ENCODE measurements around the gene OLFML2A.

DNA sequence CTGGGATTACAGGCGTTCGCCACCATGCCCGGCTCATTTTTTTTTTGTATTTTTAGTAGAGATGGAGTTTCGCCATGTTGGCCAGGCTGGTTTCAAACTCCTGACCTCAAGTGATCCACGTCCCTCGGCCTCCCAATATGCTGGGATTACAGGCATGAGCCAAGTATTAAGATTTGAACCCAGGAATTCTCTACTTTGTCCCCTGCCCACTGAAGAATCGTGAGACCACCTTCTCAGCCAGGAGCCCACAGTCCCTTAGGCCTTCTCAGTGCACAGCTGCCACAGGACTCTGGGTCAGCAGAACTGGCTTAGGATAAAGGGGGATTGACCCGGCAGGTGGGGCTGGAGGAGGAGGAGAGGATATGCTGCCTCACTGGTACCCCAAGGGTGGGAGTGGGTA is 13.4 kb downstream of the OLFML2A start:
- no peak for TF ChIP-seq POLR2A (IDR thresholded peaks at IDR 0.05)
- TF ChIP-seq, protein P1, sequence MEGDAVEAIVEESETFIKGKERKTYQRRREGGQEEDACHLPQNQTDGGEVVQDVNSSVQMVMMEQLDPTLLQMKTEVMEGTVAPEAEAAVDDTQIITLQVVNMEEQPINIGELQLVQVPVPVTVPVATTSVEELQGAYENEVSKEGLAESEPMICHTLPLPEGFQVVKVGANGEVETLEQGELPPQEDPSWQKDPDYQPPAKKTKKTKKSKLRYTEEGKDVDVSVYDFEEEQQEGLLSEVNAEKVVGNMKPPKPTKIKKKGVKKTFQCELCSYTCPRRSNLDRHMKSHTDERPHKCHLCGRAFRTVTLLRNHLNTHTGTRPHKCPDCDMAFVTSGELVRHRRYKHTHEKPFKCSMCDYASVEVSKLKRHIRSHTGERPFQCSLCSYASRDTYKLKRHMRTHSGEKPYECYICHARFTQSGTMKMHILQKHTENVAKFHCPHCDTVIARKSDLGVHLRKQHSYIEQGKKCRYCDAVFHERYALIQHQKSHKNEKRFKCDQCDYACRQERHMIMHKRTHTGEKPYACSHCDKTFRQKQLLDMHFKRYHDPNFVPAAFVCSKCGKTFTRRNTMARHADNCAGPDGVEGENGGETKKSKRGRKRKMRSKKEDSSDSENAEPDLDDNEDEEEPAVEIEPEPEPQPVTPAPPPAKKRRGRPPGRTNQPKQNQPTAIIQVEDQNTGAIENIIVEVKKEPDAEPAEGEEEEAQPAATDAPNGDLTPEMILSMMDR (IDR thresholded peaks at IDR 0.05) = no peak

Measured in prostate gland (tissue), 2 donors.